Esophagus (tissue), 2 donors: ENCODE results near the gene IQGAP3. TPM values are rescaled to one million over a fixed set of nuclear protein-coding genes. Genes with fewer than 3 reads are reported as not detected.
A peak's percentile ranks its signal among the peaks of the same experiment; 100 is the strongest.

Source experiments
- H3K27ac ChIP-seq, 2 donors: one replicate each; pipeline ENCODE4 v1.5.1; 2013; ENCODE audit warnings: low read depth in 2 of 2, mild to moderate bottlenecking in 2 of 2, inconsistent platforms in 1 of 2, low read length in 1 of 2, moderate library complexity in 1 of 2
- H3K27me3 ChIP-seq, 2 donors: one replicate each; pipeline ENCODE4 v1.6.1; 2013; ENCODE audit warnings: low read length in 2 of 2, control low read depth in 1 of 2, mild to moderate bottlenecking in 1 of 2; ENCODE audit not compliant: insufficient read depth in 2 of 2, control insufficient read depth in 1 of 2
- H3K36me3 ChIP-seq, 2 donors: one replicate each; pipeline ENCODE4 v1.6.1; 2013; ENCODE audit warnings: low read length in 1 of 2; ENCODE audit not compliant: control insufficient read depth in 2 of 2, insufficient read depth in 2 of 2
- H3K4me1 ChIP-seq, 2 donors: one replicate each; pipeline ENCODE4 v1.6.1; 2013; ENCODE audit warnings: low read length in 1 of 2; ENCODE audit not compliant: control insufficient read depth in 2 of 2, insufficient read depth in 2 of 2
- H3K4me3 ChIP-seq, 2 donors: one replicate each; pipeline ENCODE4 v1.5.1; 2013; ENCODE audit warnings: low read length in 2 of 2, mild to moderate bottlenecking in 2 of 2, low read depth in 1 of 2, moderate library complexity in 1 of 2
- H3K9me3 ChIP-seq, 2 donors: one replicate each; pipeline ENCODE4 v1.6.1; 2013; ENCODE audit warnings: mild to moderate bottlenecking in 2 of 2, low read depth in 1 of 2, low read length in 1 of 2, moderate library complexity in 1 of 2; ENCODE audit not compliant: control insufficient read depth in 2 of 2, insufficient read depth in 1 of 2
- WGBS, 2 donors: extraction: QIAGEN DNeasy Blood & Tissue Kit; methylation state at CpG; one replicate each; pipeline ENCODE4 v1.1.7; 2013; 5-methylcytosine and 5-hydroxymethylcytosine counted together
- polyA plus RNA-seq, 2 donors: library from polyadenylated mRNA; stranded (reverse); fragments of 200-250 nt; gene quantifications; one replicate each; pipeline ENCODE4 v1.2.3, GENCODE V29; 2013
- donor health status: healthy with polysubstance abuse.
- donor health status: Bipolar disorder and iron deficiency.

Gene IQGAP3
- polyA plus RNA-seq, 2 donors = 3.8 to 7.8 TPM

DNA sequence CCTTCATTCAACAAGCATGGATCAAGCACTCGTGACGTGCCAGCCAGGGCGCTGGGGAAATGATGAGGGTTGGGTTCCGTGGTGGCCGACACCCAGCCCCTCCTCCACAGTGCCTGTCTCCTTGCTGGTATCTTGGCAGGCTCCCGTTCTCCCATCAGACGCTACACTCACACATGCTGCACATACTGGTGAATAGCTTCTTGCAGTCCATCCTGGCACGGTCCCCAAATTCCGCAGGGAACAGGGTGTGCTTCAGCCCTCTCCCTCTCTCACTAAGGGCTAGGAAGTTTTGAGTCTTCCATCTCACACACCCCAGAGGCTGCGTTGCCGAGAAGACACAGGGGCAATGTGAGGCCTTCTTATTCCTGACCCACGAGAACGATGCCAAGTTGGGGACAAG, 61.7 kb downstream of the IQGAP3 start:
- H3K4me1 ChIP-seq = peaks cover 4 to 5% of the 10 kb centered on the region in 2 donors
- no peak overlapping the region for H3K4me3 ChIP-seq
- no peaks in the 10 kb centered on the region for H3K36me3 ChIP-seq
- peak overlapping the region; percentile 43 to 91 for H3K27ac ChIP-seq
- WGBS, 2 donors = 27 to 56% methylated on average over 13 of the region's 13 CpGs
- H3K9me3 ChIP-seq = no peaks in the 10 kb centered on the region
- H3K27me3 ChIP-seq = no peaks in the 10 kb centered on the region

DNA sequence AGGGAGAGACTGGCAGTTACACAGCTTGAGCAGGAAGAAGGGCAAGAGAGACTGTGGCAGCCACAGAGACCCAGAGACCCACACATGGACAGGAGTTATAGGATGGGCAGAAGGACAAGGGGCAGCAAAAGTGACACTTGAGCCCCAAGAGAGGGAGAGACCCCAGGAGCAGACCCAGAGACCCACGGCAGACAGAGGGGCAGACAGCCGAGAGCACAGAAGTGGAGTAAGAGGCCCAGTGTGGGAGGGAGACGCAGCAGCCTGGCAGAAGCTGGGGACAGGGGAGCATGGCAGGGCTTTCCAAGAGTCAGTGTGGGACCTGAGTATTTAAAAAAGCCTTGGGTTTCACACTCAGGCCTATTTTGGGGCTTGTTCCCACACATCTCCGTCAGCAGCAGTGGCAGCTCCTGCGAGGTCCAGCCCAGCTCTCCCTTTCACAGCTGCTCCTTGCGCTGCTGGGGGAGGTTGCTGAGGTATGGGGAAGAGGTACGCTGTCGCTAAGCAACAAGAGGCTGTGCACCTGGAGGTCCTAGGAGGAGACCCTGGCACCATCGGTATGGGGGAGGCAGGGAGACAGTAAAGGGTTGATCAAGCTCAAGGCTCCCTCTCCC, 62.8 kb downstream of the IQGAP3 start:
- H3K36me3 ChIP-seq = no peaks in the 10 kb centered on the region
- peak overlapping the region; percentile 74 to 91 for H3K27ac ChIP-seq
- H3K4me1 ChIP-seq = peaks cover 7 to 8% of the 10 kb centered on the region in 2 donors
- H3K9me3 ChIP-seq = no peaks in the 10 kb centered on the region
- H3K27me3 ChIP-seq = no peaks in the 10 kb centered on the region
- no peak overlapping the region for H3K4me3 ChIP-seq
- 82 to 86% methylated on average over 9 of the region's 9 CpGs for WGBS, 2 donors

DNA sequence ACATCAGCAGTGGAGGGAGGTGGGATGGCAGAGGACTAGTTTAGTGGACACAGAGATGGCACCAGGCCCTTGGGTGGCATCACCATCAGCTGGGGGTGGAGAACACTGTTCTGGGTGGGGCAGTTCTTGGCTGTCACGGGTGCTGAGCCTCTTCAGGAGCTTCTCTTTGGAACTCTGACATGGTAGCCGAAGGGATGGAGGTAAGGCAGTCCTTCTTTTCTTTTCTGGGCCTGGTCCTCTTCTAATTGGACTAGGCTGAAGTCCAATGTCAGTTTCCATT, 63.5 kb downstream of the IQGAP3 start:
- Histone ChIP-seq H3K4me3 (no peak overlapping the region), H3K27me3 (no peaks in the 10 kb centered on the region), H3K9me3 (no peaks in the 10 kb centered on the region), H3K36me3 (no peaks in the 10 kb centered on the region), H3K4me1 (peaks cover 7 to 14% of the 10 kb centered on the region in 2 donors), H3K27ac (peak overlapping the region; percentile 74 to 91)
- WGBS, 2 donors = 60 to 75% methylated on average over 2 of the region's 2 CpGs

DNA sequence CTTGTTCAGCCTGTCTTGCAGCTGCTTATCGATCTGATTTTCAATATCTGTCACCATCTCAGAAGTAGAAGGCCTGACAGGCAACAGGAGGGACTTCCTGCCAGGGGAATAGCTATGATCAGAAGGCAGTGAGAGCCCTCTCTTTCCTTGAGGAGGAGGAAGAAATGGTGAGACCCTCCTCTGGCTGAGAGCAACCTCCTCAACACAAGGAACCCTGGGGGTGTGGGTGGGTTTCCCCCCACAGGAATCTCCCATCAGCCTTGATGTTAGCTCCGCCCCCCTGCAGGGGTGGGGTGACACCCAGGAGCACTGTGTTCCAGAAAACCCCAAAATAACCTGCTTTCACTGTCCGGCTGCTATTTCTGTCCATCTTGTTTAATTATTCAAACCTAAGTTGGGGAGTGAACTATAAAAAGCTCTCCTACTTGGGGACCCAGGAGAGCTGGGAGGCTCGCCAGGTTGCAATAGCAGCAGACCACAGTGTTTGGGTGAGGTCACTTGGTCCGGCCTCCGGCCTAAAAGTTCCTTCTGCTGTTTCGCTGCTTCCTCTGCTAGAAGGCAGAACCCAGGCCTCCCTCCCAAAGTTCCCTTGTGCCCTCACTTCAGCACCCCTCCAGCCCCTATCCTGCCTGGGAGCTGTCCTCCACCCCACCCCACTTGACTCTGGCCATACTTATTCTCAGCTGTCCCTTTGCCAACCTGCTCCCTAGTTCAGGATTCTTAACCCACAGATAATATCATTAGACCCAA, 64.0 kb downstream of the IQGAP3 start:
- no peaks in the 10 kb centered on the region for H3K36me3 ChIP-seq
- H3K4me3 ChIP-seq = no peak overlapping the region
- H3K9me3 ChIP-seq = no peaks in the 10 kb centered on the region
- H3K27me3 ChIP-seq = no peaks in the 10 kb centered on the region
- WGBS, 2 donors = 50 to 57% methylated on average over 7 of the region's 7 CpGs
- H3K4me1 ChIP-seq = peaks cover 7 to 15% of the 10 kb centered on the region in 2 donors
- H3K27ac ChIP-seq = peak overlapping the region; percentile 74 to 91

DNA sequence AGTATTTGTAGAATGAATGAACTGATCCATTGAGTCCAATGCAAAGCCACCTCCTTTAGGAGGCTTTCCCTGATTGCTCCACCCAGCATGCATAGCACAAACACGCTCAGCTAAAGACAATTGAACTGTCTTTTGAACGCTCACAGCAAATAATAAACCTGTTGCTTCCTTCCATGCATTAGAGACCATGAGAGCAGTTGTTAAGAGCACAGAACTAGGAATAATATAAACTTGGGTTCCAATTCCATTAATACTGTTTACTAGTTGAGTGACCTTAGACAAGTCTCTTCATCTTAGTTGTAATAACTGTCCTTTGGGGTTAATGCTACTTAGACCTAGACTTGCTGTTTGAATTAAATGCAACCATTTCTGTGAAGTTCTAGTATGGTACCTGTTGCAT, 65.9 kb downstream of the IQGAP3 start:
- Histone ChIP-seq H3K4me1 (peaks cover 9 to 21% of the 10 kb centered on the region in 2 donors), H3K27ac (no peak overlapping the region), H3K9me3 (no peaks in the 10 kb centered on the region), H3K4me3 (no peak overlapping the region), H3K36me3 (no peaks in the 10 kb centered on the region), H3K27me3 (no peaks in the 10 kb centered on the region)
- 92% methylated on average over 2 of the region's 2 CpGs for WGBS, 2 donors

DNA sequence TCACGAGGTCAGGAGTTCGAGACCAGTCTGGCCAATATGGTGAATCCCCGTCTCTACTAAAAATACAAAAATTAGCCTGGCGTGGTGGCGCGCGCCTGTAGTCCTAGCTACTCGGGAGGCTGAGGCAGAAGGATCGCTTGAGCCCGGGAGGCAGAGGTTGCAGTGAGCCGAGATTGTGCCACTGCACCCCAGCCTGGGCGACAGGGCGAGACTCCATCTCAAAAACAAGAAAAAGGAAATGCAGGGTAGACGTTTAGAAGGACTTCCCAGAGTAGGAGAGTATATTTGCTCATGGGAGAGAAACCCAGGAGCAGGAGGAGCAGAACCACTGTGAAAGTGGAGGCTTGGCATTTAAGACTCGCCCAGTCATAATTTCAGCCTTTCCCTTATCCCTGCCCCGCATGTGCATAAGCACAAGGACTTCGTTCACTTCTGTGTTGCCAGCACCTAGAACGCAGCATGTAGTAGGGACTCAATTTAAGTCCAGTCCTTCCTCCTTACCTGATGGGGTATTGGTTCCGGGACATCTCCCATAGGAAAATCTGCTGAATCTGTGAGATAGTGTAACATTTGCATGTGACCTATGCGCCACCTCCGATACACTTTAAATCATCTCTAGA, 66.6 kb downstream of the IQGAP3 start:
- 82 to 83% methylated on average over 21 of the region's 21 CpGs for WGBS, 2 donors
- Histone ChIP-seq H3K9me3 (no peaks in the 10 kb centered on the region), H3K36me3 (no peaks in the 10 kb centered on the region), H3K4me3 (peak overlapping the region in 1 of 2 donors; percentile 39), H3K27ac (peak overlapping the region; percentile 98 to 99), H3K4me1 (peaks cover 9 to 19% of the 10 kb centered on the region in 2 donors), H3K27me3 (no peaks in the 10 kb centered on the region)

DNA sequence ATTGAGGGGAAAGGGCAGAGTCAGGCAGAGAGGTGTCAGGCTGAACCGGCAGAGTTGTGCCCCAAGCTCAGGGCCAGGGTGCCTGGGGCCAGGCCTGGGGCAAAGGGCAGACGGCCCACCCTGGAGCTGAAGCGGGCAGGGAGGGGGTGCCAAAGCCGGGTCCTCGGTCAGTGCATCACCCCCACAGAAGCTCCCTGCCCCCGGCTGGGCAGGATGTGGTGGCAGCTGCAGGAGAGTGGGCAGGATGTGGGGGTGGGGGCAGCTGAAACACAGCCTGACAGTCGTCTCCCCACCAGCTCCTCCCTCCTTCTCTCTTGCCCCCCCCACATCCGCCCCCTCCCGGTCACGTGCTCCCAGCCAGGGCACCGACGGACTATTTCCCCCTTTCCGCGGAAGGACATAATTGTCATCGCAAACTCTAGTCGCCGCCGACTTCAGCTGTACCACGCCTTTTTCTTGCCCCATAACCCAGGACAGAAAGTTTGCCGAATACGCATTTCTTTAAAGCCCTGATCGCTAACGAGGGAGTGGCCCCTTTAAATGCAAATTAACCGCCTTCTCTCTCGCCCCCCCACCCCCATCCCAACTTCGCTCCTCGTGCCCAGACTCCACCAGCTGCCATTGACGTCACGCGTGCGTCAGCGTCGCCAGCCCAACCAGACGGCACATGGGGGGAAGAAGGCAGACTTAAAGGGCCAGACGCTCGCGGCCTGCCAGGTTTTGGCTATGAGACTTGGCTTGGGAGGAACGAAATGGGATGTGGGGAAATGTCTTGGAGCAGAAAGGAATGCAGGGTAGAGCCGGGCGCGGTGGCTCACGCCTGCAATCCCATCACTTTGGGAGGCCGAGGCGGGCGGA, 67.3 kb downstream of the IQGAP3 start:
- Histone ChIP-seq H3K4me3 (peak overlapping the region; percentile 16 to 39), H3K4me1 (peaks cover 5 to 16% of the 10 kb centered on the region in 2 donors), H3K27me3 (no peaks in the 10 kb centered on the region), H3K36me3 (no peaks in the 10 kb centered on the region), H3K9me3 (no peaks in the 10 kb centered on the region), H3K27ac (peak overlapping the region; percentile 98 to 99)
- 4 to 5% methylated on average over 39 to 45 of the region's 45 CpGs for WGBS, 2 donors

DNA sequence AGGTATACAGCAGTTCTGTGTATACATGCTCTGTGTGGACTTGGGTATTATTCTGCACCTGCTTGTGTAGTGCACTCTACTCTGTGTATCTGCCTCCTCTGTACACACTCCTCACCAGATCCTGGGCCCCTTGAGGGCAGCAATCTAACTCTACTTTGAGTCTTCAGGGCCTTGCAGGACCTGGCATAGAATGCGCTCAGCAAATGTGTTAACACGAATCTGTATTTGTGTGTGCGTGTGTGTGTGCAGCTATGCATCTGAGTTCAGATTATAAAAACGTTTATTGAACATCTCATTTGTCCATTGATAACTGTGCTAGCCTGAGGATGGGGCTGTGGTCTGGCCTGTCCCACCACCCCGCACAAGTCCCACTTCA, 67.9 kb downstream of the IQGAP3 start:
- WGBS, 2 donors = 32 to 33% methylated on average over 5 of the region's 5 CpGs
- no peak overlapping the region for H3K4me3 ChIP-seq
- no peaks in the 10 kb centered on the region for H3K9me3 ChIP-seq
- peak overlapping the region; percentile 98 to 99 for H3K27ac ChIP-seq
- H3K27me3 ChIP-seq = no peaks in the 10 kb centered on the region
- H3K4me1 ChIP-seq = peaks cover 5 to 16% of the 10 kb centered on the region in 2 donors
- no peaks in the 10 kb centered on the region for H3K36me3 ChIP-seq

DNA sequence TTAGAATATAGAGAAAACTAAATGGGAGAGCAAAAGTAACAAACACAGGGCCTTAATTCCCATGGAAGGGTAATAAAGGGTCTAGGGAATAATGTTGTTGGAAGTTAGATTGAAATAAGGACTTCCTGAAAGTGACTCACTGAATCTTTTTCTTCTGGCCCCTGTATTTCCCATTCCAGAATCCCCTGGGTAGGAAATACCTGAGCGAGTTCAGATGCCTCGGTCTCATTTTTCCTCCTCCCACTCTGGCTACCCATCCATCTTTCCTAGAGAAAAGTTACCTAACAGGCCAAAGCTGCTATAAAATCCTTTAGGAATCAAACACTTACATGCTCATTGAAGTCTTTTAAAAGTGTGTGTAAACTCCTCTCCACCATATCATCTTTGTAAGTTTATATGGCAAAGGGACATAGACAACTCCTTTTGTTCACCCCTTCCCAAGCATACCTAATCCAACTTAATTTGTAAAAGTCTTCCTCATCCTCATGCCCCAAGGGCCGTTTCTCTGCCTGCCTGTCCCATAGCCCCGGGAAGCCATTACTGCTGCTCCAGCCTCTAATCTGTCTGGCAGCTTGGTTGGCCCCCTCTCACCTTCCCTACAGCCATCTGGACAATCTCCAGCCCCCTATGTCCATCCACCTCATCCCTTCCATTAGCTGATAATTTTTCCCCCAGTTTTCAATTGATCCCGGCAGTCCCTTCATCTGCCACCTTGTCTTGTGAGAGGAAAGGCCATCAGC, 68.5 kb downstream of the IQGAP3 start:
- peak overlapping the region; percentile 99 for H3K27ac ChIP-seq
- peaks cover 5 to 17% of the 10 kb centered on the region in 2 donors for H3K4me1 ChIP-seq
- no peaks in the 10 kb centered on the region for H3K9me3 ChIP-seq
- 48 to 49% methylated on average over 5 of the region's 5 CpGs for WGBS, 2 donors
- H3K36me3 ChIP-seq = no peaks in the 10 kb centered on the region
- H3K27me3 ChIP-seq = no peaks in the 10 kb centered on the region
- H3K4me3 ChIP-seq = no peak overlapping the region
